SK-N-SH (cell line): ENCODE results near the gene RUVBL2.

Experiments used
- CTCF ChIP-seq: fragments of 200-600 bp; sonication (generic); IDR thresholded peaks from 2 replicates; pipeline ENCODE4 v1.6.1; 2017; ENCODE audit warnings: antibody characterized with exemption, mild to moderate bottlenecking, moderate library complexity
- NRF1 ChIP-seq: IDR thresholded peaks from 2 replicates; pipeline ENCODE4 v1.6.1; 2012; ENCODE audit warnings: low read depth, mild to moderate bottlenecking, low read length
- POLR2AphosphoS5 ChIP-seq: IDR thresholded peaks from 2 replicates; pipeline ENCODE4 v1.6.1; 2012; ENCODE audit warnings: low read depth, low read length
- SIN3A ChIP-seq: IDR thresholded peaks from 2 replicates; pipeline ENCODE4 v1.6.1; 2012; ENCODE audit warnings: low read depth, mild to moderate bottlenecking, low read length, moderate library complexity, borderline replicate concordance

DNA sequence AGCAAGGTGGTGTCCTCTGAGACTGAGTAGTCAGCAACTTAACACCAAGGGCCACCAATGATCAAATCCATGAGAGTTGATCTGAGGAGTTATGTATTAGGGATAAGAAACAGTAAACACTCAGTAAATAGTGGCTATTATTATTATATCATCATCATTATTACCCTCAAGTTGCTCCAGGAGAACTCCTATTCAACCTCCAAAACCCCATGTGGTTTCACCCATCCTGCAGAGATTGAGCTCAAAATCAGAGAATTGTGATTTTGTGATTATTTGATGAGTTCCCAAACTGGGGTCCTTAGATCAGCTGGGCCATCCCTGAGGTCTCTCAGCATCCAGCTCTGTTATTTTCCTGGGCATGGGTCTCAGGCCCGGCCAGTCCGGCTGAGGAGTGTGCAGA is 67.3 kb downstream of the RUVBL2 start:
- TF ChIP-seq CTCF = no peak
- TF ChIP-seq NRF1 = no peak
- no peak for TF ChIP-seq POLR2AphosphoS5
- TF ChIP-seq SIN3A = no peak
